Upper lobe of left lung (tissue), 4 donors: ENCODE results near the gene TBX19.

Experiments
- EP300 ChIP-seq, 4 donors: sonication (generic); formaldehyde crosslinking; IDR thresholded peaks; one replicate each; pipeline ENCODE4 v1.5.1; 2017; ENCODE audit warnings: antibody characterized with exemption in 4 of 4, control low read depth in 2 of 4
- POLR2A ChIP-seq, 4 donors: fragments of 450-650 bp; IDR thresholded peaks; one replicate each; pipeline ENCODE4 v1.5.1; 2016 to 2017; ENCODE audit warnings: antibody characterized with exemption in 4 of 4, mild to moderate bottlenecking in 2 of 4
- POLR2AphosphoS5 ChIP-seq, 2 donors: sonication (generic); formaldehyde crosslinking; IDR thresholded peaks; one replicate each; pipeline ENCODE4 v1.5.1; 2017; ENCODE audit warnings: antibody characterized with exemption in 2 of 2
- TF ChIP-seq, protein P1 (sequence below), 6 experiments: fragments of 450-650 bp in 4 of 6; fragments of 200-600 bp in 2 of 6; sonication (generic) in 2 of 6; IDR thresholded peaks; one replicate each; pipeline ENCODE4 v1.5.1; 2016 to 2019; ENCODE audit warnings: antibody characterized with exemption in 6 of 6

DNA sequence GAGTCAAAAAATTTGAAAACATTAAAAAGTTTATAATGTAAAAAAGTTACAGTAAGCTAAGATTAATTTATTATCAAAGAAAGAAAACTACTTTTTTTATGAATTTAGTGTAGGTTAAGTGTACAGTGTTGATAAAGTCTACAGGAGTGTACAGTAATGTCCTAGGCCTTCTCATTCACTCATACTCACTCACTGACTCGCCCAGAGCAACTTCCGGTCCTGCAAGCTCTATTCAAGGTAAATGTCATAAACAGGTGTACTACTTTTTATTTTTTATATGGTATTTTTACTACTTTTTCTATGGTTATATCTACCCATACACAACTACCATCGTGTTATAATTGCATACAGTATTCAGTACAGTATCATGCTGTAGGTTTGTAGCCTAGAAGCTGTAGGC, 49.6 kb downstream of the TBX19 start:
- TF ChIP-seq POLR2A (IDR thresholded peaks at IDR 0.05) (no peak), EP300 (IDR thresholded peaks at IDR 0.05) (no peak), POLR2AphosphoS5 (IDR thresholded peaks at IDR 0.05) (no peak)
- TF ChIP-seq, protein P1, sequence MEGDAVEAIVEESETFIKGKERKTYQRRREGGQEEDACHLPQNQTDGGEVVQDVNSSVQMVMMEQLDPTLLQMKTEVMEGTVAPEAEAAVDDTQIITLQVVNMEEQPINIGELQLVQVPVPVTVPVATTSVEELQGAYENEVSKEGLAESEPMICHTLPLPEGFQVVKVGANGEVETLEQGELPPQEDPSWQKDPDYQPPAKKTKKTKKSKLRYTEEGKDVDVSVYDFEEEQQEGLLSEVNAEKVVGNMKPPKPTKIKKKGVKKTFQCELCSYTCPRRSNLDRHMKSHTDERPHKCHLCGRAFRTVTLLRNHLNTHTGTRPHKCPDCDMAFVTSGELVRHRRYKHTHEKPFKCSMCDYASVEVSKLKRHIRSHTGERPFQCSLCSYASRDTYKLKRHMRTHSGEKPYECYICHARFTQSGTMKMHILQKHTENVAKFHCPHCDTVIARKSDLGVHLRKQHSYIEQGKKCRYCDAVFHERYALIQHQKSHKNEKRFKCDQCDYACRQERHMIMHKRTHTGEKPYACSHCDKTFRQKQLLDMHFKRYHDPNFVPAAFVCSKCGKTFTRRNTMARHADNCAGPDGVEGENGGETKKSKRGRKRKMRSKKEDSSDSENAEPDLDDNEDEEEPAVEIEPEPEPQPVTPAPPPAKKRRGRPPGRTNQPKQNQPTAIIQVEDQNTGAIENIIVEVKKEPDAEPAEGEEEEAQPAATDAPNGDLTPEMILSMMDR (IDR thresholded peaks at IDR 0.05) = no peak
